GM20000 (cell line): Measurements from ENCODE around the gene SEPTIN2.

Experiments
- DNase-seq: peaks from one replicate; pipeline ENCODE4 v3.0.0; 2012; ENCODE audit warnings: low spot score
- CTCF ChIP-seq: IDR thresholded peaks from 2 replicates; pipeline ENCODE4 v1.5.1; 2012; ENCODE audit warnings: mild to moderate bottlenecking, control low read depth; ENCODE audit errors: extremely low read depth, missing control alignments

Gene SEPTIN2

GRCh38 chr2:241344925-241345651 is 29.4 kb downstream of the SEPTIN2 start:
- DNase-seq, result no peak
- TF ChIP-seq CTCF, result no peak

DNA sequence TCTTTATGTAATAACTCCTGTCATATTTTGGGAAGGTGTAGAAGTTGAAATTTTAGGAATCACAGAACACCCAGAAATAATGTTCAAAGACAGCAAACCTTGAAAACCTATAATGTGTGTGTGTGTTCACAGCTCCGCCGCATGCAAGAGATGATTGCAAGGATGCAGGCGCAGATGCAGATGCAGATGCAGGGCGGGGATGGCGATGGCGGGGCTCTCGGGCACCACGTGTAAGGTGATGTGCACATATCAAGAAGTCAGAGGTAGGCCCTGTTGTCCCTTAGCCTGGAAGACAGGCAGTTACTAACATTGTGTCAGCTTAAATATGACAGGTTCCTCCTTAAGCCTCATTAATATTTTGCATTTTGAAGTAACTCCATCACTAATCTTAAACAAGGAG is 34.2 kb downstream of the SEPTIN2 start:
- DNase-seq, result no peak
- TF ChIP-seq CTCF, result no peak

- DNase-seq, result no peak
- TF ChIP-seq CTCF, result no peak
Observed at GRCh38 chr2:241350530-241350877, 34.8 kb downstream of the SEPTIN2 start.

GRCh38 chr2:241350878-241351639 is 35.3 kb downstream of the SEPTIN2 start:
- no peak for DNase-seq
- TF ChIP-seq CTCF, result no peak

- TF ChIP-seq CTCF, result no peak
- no peak for DNase-seq
Observed at GRCh38 chr2:241351640-241352031, 35.9 kb downstream of the SEPTIN2 start.

DNA sequence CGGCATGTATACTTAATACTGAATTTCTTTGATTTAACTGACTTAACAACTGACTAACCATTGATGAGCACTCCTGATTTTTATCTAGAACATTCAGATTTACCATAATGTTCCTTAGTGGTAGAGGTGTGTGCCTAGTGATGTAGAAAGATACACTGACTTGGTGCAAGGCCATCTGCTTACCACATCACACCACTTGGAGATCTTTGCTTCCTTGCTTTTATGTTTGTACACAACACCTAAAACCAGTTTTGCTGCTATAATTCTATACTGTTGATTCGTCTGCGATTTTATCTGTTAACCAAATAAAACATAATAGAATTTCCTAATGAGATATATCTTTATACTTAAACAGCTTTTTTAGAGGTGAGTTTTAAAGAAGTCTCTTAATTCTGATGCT is 36.5 kb downstream of the SEPTIN2 start:
- TF ChIP-seq CTCF, result no peak
- DNase-seq, result no peak
